HG02981 (cell line): ENCODE results near the gene DIRAS2.
"Not testable (repeated sequence)": the region's sequence is repeated elsewhere in the genome, so short reads cannot be mapped to it uniquely, and the experiment has no call there.

ENCODE experiments used
- ATAC-seq: cut with Tn5 transposase; IDR thresholded peaks from one replicate; pipeline ENCODE4 v1.9.1; 2021; ENCODE audit warnings: mild to moderate bottlenecking, moderate library complexity; ENCODE audit not compliant: unreplicated experiment

DIRAS2 gene, protein sequence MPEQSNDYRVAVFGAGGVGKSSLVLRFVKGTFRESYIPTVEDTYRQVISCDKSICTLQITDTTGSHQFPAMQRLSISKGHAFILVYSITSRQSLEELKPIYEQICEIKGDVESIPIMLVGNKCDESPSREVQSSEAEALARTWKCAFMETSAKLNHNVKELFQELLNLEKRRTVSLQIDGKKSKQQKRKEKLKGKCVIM

GRCh38 chr9:90642570-90643539, at the start of gene DIRAS2:
TSS of gene DIRAS2 (minus strand) at chr9:90642824. CDS start at chr9:90613827, 28,997 bp downstream.
- ATAC-seq, result peak; percentile 63

- no peak for ATAC-seq
Measured at GRCh38 chr9:90684736-90685135, 42.1 kb upstream of the DIRAS2 start.

GRCh38 chr9:90684106-90684505, 41.5 kb upstream of the DIRAS2 start:
- ATAC-seq, result no peak

DNA sequence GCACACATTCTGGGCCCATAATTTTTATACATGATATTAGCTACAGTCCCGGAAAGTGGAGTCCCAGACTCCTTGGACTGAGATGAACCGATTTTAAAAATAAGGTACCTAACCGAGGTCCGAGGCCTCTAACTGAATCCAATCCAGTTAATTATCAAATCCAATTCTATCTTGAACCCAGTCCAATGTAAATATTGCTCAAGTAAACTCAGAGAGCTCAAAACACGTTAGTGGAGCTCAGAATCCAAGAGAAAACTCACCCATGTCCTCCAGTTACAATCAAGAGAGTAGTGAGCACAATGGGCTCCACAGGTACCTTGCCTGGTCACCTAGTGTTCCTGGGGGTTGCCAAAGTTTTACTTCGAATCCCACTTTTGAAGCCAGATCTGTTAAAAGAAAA, 37.9 kb upstream of the DIRAS2 start:
- ATAC-seq, result no peak

DNA sequence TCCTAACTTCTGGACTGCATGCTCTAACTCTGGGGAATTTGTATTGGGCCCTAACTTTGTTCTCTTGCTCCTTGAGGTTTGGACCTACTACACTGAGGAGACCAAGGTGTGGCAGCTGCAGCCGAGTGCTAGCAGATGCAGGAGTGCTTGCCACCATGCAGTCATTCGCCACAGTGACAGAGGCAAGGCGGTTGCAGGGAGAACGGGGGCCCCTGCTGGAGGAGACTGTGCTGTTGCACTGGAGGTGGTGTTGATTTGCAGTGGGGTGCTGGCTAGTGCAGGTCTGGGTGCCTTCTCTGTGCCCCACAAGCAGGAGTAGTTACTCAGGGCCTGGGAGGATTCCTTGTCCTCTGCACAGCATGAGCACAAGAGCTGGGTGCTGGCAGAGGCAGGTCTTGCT, 22.4 kb upstream of the DIRAS2 start:
- ATAC-seq, result no peak

- no peak for ATAC-seq
Measured at GRCh38 chr9:90659650-90660364, 17.2 kb upstream of the DIRAS2 start.

DNA sequence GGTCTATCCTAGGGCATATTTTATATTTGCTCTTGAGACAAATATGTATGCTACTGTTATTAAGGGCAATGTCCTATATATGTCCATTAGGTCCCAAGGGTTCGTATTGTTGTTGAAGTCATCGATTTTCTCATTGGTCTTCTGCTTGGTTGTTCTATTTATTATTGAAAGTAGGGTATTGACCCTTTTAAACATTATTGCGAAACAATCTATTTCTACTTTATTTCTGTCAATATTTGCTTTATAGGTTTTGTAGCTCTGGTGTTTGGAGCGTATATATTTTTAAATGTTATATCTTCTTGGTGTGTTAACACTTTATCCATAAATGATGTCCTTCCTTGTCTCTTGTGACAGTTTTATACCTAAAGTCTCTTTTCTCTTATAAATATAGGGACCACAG, 16.2 kb upstream of the DIRAS2 start:
- ATAC-seq, result no peak

DNA sequence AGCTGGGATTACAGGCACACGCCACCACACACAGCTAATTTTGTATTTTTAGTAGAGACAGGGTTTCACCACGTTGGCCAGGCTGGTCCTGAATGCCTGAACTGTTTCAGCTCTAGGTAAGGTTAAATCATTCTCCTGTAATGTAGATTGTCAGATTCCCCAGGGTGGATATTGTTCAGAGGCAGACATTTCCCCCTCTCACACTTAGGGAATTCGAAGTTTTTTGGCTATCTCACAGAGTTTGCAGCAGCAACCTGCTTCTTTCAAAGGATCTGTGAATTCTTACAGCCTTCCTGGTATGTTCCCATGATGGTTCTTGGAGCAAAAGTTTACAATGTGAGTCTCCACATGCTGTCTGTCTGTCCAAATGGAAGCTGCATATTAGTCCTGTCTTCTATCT, 15.6 kb upstream of the DIRAS2 start:
- no peak for ATAC-seq

- ATAC-seq, result not testable (repeated sequence)
Measured at GRCh38 chr9:90656876-90657275, 14.3 kb upstream of the DIRAS2 start.

GRCh38 chr9:90651246-90651645, 8.6 kb upstream of the DIRAS2 start:
- no peak for ATAC-seq

DNA sequence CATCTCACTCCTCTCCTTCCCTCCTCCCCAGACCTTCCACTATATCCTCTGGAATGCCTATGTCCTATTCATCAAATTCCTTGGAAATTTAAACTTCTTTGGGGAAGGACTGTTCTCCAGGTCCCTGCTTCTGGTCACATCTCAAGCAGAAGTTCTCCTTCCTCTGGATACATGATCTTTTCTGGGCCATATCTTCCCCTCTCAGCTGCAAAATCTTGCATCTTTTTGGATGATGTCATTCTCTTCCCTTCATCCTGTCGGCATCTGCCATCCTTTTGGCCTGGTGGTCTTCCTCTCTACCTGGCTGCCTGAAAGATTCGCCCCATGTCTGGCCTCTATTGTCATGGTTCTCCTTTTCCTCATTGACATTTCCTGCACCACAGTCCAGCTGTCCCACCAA, 5.2 kb upstream of the DIRAS2 start:
- ATAC-seq, result no peak

DNA sequence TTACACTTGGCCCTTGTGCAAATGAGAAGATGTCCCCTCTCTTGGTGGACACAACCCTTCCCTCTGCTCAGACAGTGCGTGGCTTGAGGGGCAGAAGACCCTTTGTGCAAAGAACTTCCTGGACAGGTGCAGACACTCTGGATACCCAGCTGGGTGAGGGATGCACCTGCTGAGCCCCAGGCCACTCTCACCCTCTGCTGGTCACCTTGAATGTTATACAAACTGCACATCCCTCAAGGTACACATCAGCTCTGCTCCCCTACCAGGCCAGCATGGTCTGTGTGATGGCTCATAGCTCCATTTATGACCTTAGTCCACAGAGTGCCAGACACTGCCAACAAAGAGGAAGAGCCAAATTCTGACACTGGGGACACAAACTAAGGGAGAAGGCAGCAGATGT, 3.1 kb upstream of the DIRAS2 start:
- ATAC-seq, result no peak

DNA sequence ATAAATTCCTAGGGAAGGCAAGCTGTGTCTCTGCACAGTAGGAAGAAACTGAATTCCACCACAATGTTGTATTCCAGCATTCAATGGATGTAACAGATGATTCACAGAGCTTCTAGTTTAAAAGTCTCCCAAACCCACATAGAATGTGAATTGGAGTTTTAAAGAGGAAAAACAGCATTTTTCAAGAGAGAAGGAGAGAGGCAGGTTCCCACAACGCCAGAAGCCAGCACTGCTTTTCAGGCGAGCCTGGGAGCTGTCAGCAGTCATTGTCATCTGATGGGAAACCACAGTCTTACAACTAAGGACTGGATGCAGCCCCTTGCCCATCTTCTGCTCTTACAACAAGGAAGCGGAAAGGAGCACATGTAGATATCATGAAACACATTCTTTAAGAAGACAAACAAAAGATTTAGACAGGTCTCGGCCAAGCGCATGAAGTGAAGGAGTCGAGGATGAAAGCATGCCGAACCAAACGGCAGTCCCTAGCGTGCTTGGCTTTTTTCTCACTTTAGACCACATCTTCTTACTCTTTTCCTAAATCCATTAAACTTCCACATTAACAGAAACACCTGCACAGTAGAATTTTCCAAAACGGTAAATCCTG, 638 bp downstream of the DIRAS2 start:
- ATAC-seq, result no peak

DNA sequence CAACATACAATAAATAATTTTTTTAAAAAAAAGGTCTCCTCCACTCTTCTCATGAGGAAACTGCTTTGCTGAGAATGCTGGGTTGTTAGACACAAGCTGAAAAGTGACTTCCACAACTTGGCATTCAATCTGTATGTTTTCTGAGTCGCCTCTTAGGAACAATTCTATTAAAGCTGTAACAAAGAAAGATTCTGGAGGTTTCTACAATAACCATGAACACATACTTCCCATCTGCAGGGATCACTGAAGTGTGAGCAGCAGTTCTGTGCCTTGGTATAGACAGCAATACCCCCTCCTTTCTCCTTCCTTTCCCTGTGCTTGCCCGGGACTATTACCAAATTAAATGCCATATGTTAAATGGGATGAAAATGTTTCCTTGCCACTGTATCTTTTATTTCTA, 1.5 kb downstream of the DIRAS2 start:
- ATAC-seq, result no peak

DNA sequence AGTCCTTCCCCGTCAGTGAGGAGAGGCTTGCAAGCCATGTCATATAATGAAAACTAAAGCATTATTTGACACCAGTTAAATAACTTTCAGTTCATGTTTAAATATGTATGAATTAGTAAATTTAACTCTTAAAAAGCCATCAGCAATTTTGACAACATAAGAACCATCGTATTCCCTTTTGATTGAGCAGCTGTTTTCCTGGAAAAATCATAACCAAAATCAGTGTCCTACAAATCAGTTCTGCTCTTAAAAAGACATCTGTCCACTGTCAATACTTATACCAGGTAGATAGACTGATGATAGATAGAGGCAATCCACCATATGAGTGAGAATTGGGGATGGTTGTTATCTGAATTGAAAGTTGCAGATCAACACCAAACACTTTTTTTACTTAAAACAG, 2.3 kb downstream of the DIRAS2 start:
- no peak for ATAC-seq

- no peak for ATAC-seq
Measured at GRCh38 chr9:90637626-90638025, 5.0 kb downstream of the DIRAS2 start.

DNA sequence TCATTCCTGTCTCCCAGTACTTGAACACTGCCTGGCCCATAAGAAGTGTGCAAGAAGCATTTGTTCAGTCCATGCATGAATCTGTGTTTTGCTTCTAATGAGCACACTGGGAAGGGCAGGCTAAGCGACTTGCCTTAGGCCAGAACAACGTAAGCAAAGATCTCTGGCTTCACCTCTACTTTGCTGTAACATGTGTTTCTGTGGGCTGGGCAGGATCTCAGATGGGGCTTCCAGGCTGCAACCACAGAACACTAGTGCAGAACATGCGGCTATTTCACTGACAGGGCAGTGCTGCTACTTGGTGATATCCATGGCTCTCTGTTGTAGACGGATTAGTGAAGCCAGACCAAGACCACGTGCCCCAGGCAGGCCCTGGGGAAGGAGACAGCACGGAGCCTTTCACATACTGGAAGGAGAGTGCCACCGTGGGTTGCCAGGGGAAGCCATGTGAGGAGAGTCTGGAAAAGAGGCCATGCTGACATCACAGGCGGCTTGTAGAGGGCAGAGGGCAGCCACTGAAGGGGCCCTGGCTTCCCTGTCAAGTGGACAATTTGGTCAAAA, 9.9 kb downstream of the DIRAS2 start:
- ATAC-seq, result no peak

DNA sequence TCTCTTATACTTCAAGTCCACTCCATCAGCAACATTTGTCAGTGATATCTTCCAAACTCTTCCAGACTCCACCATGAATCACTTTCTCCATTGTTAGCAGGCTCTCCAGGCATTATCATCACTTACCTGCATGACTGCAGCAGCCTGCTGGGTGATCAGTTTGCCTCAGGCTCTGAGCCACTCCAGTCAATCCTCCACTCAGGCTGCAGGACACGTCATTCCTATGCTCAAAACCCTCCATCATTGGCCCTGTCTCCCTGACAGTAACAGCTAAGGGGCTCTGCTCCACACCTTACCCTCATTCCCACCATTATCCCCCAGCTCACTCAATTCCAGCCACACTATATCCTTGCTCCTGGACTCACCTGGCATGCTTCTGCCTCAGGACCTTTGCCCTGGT, 10.7 kb downstream of the DIRAS2 start:
- no peak for ATAC-seq

DNA sequence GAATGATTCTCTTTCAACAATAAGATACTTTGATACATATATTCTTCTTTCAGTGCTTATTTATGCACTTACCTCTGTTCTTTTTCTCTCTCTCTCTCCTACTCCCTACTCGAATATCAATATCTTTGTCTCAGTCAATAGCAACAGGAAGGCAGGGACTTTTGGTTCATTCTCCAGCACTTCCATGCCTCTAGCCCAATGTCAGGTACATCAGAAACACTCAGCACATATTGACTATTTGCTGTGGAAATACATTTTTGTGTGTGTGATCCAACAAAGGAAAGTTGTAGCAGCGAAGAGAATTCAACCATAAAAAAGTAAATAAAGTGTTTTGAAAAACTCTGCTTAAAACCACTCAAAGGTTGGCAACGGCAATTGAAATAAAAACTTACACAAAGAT, 12.6 kb downstream of the DIRAS2 start:
- no peak for ATAC-seq

GRCh38 chr9:90629354-90629753, 13.3 kb downstream of the DIRAS2 start:
- no peak for ATAC-seq

- no peak for ATAC-seq
Measured at GRCh38 chr9:90616806-90617205, 25.8 kb downstream of the DIRAS2 start.
